ENCODE data around the gene TOM1L2.

TOM1L2 gene

GRCh38 chr17:17835415-17836249 lies 136.6 kb downstream of the TOM1L2 start:
- peak; percentile 20 for DNase-seq (ENCODE audit: low spot score)

- DNase-seq (ENCODE audit: low spot score): no peak
Observed at GRCh38 chr17:17834974-17835373, 137.2 kb downstream of the TOM1L2 start.

GRCh38 chr17:17833658-17834357 lies 138.4 kb downstream of the TOM1L2 start:
- DNase-seq (ENCODE audit: low spot score): no peak

- DNase-seq (ENCODE audit: low spot score): no peak
Observed at GRCh38 chr17:17832032-17832363, 140.2 kb downstream of the TOM1L2 start.

- DNase-seq (ENCODE audit: low spot score): no peak
Observed at GRCh38 chr17:17831208-17832031, 140.8 kb downstream of the TOM1L2 start.

GRCh38 chr17:17830740-17831207 lies 141.4 kb downstream of the TOM1L2 start:
- DNase-seq (ENCODE audit: low spot score): no peak

- DNase-seq (ENCODE audit: low spot score): no peak
Observed at GRCh38 chr17:17830269-17830567, 142.0 kb downstream of the TOM1L2 start.

GRCh38 chr17:17827826-17828621 lies 144.2 kb downstream of the TOM1L2 start:
- no peak for DNase-seq (ENCODE audit: low spot score)

GRCh38 chr17:17826942-17827785 lies 145.0 kb downstream of the TOM1L2 start:
- DNase-seq (ENCODE audit: low spot score): no peak

- no peak for DNase-seq (ENCODE audit: low spot score)
Observed at GRCh38 chr17:17826342-17826713, 145.9 kb downstream of the TOM1L2 start.

- no peak for DNase-seq (ENCODE audit: low spot score)
Observed at GRCh38 chr17:17824783-17825614, 147.2 kb downstream of the TOM1L2 start.

- no peak for DNase-seq (ENCODE audit: low spot score)
Observed at GRCh38 chr17:17824119-17824782, 147.9 kb downstream of the TOM1L2 start.

- DNase-seq (ENCODE audit: low spot score): peak; percentile 99
Observed at GRCh38 chr17:17823433-17824118, 148.6 kb downstream of the TOM1L2 start.

- no peak for DNase-seq (ENCODE audit: low spot score)
Observed at GRCh38 chr17:17822616-17823015, 149.6 kb downstream of the TOM1L2 start.

- DNase-seq (ENCODE audit: low spot score): peak; percentile 84
Observed at GRCh38 chr17:17822189-17822588, 150.0 kb downstream of the TOM1L2 start.

- no peak for DNase-seq (ENCODE audit: low spot score)
Observed at GRCh38 chr17:17820463-17821158, 151.6 kb downstream of the TOM1L2 start.

- DNase-seq (ENCODE audit: low spot score): no peak
Observed at GRCh38 chr17:17820046-17820445, 152.2 kb downstream of the TOM1L2 start.

GRCh38 chr17:17819561-17819995 lies 152.6 kb downstream of the TOM1L2 start:
- DNase-seq (ENCODE audit: low spot score): peak; percentile 80

Data from AG20443 (cell line).